Pancreas (tissue), 10 donors: ENCODE results near the gene HOMER1. TPM values are rescaled to one million over a fixed set of nuclear protein-coding genes. Genes with fewer than 3 reads are reported as not detected.

Source experiments
- ATAC-seq, 4 donors: fragments of 200-7000 bp; cut with Tn5 transposase; one replicate each; pipeline versions ENCODE4 v1.8.0 to v1.9.1; 2020; ENCODE audit warnings: mild to moderate bottlenecking in 4 of 4, moderate library complexity in 4 of 4
- DNase-seq, 6 donors: peaks; one replicate each; pipeline ENCODE4 v3.0.0-alpha.2; 2020
- FAIRE-seq: peaks from 2 replicates; lab custom pipeline; 2012; peaks lifted over from hg19 to GRCh38; lab: Jason Lieb, UNC
- H3K27ac ChIP-seq, 4 donors: fragments of 200-600 bp; sonication (generic); 1 replicate in 3 of 4; 2 replicates in 1 of 4; pipeline versions ENCODE4 v1.5.0 to v1.8.0; 2020
- H3K27me3 ChIP-seq, 4 donors: fragments of 200-600 bp; one replicate each; pipeline ENCODE4 v1.8.0; 2021
- H3K36me3 ChIP-seq, 3 donors: fragments of 200-600 bp; sonication (generic) in 1 of 3; one replicate each; pipeline versions ENCODE4 v1.5.0 to v1.8.0; 2020 to 2021
- H3K4me1 ChIP-seq, 3 donors: fragments of 200-600 bp; one replicate each; pipeline ENCODE4 v1.8.0; 2021
- H3K4me3 ChIP-seq, 4 donors: fragments of 200-600 bp; sonication (generic) in 2 of 4; one replicate each; pipeline versions ENCODE4 v1.5.0 to v1.8.0; 2020 to 2021
- H3K9me3 ChIP-seq, 4 donors: fragments of 200-600 bp; one replicate each; pipeline ENCODE4 v1.8.0; 2021
- WGBS, 2 donors: extraction: QIAGEN DNeasy Blood & Tissue Kit; methylation state at CpG; one replicate each; pipeline ENCODE4 v1.1.7; 2013; 5-methylcytosine and 5-hydroxymethylcytosine counted together
- intact Hi-C, 3 donors: fragments of 100-400 bp; cut with DNase I; formaldehyde crosslinking; loops; one replicate each; pipeline versions ENCODE4 v1.11.1 to v1.14.2; 2022
- polyA plus RNA-seq, 2 donors: library from polyadenylated mRNA; stranded (reverse); fragments of 200-250 nt; gene quantifications; one replicate each; pipeline ENCODE4 v1.2.3, GENCODE V29; 2013
- total RNA-seq, 6 donors: library from RNA; stranded (reverse); fragmentation: NEBNext Ultra II Directional in 4 of 6; extraction: Animal tissue kit (Norgen Biotek cat#: 25700) in 4 of 6; gene quantifications; one replicate each; pipeline versions ENCODE4 v1.2.1 to v1.2.4, GENCODE V29; 2021 to 2023
- TF ChIP-seq, protein P1 (sequence below), 4 donors: fragments of 200-600 bp; sonication (generic) in 3 of 4; IDR thresholded peaks; one replicate each; pipeline versions ENCODE4 v1.5.0 to v1.8.0; 2021; ENCODE audit warnings: antibody characterized with exemption in 4 of 4
- donor health status: healthy with polysubstance abuse.
- donor health status: DM: no; HTN: no; CAD: no; lungs with moderate emphysema.
- donor health status: DM: no; HTN: no; CAD: no.
- donor health status: control.
- donor health status: control.
- donor health status: Bipolar disorder and iron deficiency.
- donor health status: DM: yes; HTN: yes; CAD: no.
- donor health status: DM: no; HTN: no; CAD: no.
- donor health status: DM: no; HTN: no; CAD: no.
- donor health status: DM: yes; HTN: yes; CAD: no.

Gene HOMER1
- total and polyA plus RNA-seq, 8 donors: 0.56 to 3.6 (median 1.3) TPM

DNA sequence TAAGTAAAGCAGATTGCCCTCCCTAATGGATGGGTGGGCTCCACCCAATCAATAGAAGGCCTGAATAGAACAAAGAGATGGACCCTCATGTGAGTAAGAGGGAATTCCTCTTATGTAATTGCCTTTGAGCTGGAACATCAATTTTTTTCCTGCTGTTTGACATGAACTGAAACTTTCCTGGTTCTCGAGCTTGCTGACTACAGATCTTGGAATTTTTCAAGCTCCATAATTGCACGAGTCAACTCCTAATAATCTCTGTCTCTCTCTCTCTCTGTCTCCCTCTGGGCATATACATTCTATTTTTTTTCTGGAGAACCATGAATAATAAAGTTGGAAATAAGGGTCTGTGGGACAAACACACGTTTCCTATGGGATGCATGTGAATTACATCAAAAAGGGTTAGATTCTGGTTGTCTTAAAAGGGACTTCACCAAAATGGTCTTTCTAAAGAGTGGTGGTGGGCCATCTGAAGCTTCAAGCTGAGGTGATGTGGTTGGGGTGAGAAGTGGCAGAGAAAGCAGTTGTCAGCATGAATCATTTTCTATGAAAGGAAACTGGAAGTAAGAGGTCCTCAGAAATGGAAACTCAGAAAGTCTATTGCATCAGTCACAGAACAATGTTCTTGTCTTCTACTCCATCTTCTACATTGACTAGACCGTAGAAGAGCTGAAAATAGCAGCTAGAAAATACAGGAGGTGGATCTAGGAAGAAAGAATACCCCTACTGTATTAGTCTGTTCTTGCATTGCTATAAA is 47.0 kb upstream of the HOMER1 start:
- Histone ChIP-seq H3K36me3 (no peaks in the 10 kb centered on the region), H3K4me1 (no peaks in the 10 kb centered on the region), H3K27ac (no peak overlapping the region), H3K9me3 (no peaks in the 10 kb centered on the region), H3K4me3 (no peak overlapping the region), H3K27me3 (no peaks in the 10 kb centered on the region)
- no peak for FAIRE-seq
- intact Hi-C loops: loop anchor here in 1 of 3 donors (5.0 kb wide), 1 partner anchor 296 kb away; no protein-coding TSS in a partner anchor
- WGBS, 2 donors: 77% methylated on average over 4 of the region's 4 CpGs
- no peak for DNase-seq
- no peak for ATAC-seq
- TF ChIP-seq, protein P1, sequence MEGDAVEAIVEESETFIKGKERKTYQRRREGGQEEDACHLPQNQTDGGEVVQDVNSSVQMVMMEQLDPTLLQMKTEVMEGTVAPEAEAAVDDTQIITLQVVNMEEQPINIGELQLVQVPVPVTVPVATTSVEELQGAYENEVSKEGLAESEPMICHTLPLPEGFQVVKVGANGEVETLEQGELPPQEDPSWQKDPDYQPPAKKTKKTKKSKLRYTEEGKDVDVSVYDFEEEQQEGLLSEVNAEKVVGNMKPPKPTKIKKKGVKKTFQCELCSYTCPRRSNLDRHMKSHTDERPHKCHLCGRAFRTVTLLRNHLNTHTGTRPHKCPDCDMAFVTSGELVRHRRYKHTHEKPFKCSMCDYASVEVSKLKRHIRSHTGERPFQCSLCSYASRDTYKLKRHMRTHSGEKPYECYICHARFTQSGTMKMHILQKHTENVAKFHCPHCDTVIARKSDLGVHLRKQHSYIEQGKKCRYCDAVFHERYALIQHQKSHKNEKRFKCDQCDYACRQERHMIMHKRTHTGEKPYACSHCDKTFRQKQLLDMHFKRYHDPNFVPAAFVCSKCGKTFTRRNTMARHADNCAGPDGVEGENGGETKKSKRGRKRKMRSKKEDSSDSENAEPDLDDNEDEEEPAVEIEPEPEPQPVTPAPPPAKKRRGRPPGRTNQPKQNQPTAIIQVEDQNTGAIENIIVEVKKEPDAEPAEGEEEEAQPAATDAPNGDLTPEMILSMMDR (IDR thresholded peaks at IDR 0.05): no peak

DNA sequence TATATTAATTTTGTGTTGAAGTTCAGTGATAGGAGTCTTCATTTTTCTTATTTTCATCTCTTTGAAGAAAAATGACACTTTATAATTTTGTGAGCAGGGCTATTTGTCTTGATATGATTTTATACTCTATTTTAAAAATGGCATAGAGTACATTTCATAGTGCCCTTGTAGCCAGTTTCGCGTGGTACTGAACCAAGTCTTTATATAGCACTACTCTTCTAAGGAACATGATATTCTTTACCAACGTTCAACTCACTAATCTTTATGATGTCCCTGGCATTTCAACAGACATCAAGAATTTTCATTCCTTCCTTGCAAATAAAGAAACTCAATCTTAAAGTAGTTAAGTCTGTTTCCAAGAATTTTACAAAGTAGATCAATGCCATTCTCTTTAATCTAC is 41.5 kb upstream of the HOMER1 start:
- intact Hi-C loops: no loop called here
- TF ChIP-seq, protein P1 (IDR thresholded peaks at IDR 0.05): no peak
- Histone ChIP-seq H3K36me3 (no peaks in the 10 kb centered on the region), H3K4me3 (no peak overlapping the region), H3K27me3 (no peaks in the 10 kb centered on the region), H3K9me3 (no peaks in the 10 kb centered on the region), H3K27ac (no peak overlapping the region), H3K4me1 (no peaks in the 10 kb centered on the region)
- DNase-seq (no peak), FAIRE-seq (no peak), ATAC-seq (no peak)
- WGBS, 2 donors: 54 to 65% methylated on average over 3 of the region's 3 CpGs

DNA sequence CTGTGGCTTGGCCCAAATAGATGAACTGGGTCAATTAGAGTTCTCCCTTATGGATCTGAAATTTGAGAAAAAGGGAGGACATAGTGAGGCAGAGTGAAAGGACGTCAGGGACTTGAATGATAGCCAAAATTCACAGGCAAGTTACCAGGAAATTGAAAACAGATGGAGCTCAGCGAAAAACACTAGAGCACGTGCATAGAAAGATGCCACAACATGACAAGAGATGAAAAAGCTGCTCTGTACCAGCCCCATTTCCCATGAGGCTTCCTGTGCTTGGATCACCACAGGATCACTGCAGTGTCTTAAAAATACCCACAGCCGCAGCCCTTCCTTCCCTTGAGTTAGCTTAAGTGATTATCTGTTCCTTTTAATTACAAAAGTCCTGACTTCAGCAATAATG is 39.0 kb upstream of the HOMER1 start:
- TF ChIP-seq, protein P1 (IDR thresholded peaks at IDR 0.05): no peak
- Histone ChIP-seq H3K4me1 (peaks cover 0 to 7% (median 0%) of the 10 kb centered on the region in 3 donors), H3K4me3 (no peak overlapping the region), H3K36me3 (no peaks in the 10 kb centered on the region), H3K27me3 (no peaks in the 10 kb centered on the region), H3K27ac (no peak overlapping the region), H3K9me3 (no peaks in the 10 kb centered on the region)
- DNase-seq (no peak), ATAC-seq (no peak), FAIRE-seq (no peak)
- intact Hi-C loops: no loop called here
- WGBS, 2 donors: 62 to 63% methylated on average over 4 of the region's 4 CpGs

DNA sequence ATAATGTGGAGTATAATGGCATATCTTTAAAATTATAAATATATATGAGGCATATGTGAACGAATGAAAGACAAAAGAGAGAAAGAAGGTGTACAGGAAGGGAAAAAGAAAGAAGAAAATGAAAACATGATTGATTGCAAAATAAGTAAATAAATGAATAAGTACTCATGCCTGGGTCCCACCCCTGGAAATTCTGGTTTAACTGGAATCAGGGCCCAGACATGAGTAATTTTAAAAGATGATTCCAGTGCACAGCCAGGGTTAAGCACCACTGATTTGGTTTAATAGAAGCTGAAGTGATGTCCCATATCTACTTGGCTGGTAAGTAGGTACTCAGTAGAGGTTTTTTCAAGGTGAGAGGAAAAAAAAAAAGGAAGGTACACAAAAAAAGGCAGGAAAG is 34.0 kb upstream of the HOMER1 start:
- H3K27ac ChIP-seq: no peak overlapping the region
- H3K36me3 ChIP-seq: no peaks in the 10 kb centered on the region
- peaks cover 0 to 11% (median 0%) of the 10 kb centered on the region in 3 donors for H3K4me1 ChIP-seq
- ATAC-seq: peak; percentile 46 to 76 (median 68)
- H3K4me3 ChIP-seq: no peak overlapping the region
- TF ChIP-seq, protein P1 (IDR thresholded peaks at IDR 0.05): no peak
- H3K27me3 ChIP-seq: no peaks in the 10 kb centered on the region
- intact Hi-C loops: no loop called here
- DNase-seq: peak in 1 of 6 donors; percentile 18
- FAIRE-seq: no peak
- no peaks in the 10 kb centered on the region for H3K9me3 ChIP-seq
- 51 to 65% methylated on average over 1 of the region's 1 CpG for WGBS, 2 donors

DNA sequence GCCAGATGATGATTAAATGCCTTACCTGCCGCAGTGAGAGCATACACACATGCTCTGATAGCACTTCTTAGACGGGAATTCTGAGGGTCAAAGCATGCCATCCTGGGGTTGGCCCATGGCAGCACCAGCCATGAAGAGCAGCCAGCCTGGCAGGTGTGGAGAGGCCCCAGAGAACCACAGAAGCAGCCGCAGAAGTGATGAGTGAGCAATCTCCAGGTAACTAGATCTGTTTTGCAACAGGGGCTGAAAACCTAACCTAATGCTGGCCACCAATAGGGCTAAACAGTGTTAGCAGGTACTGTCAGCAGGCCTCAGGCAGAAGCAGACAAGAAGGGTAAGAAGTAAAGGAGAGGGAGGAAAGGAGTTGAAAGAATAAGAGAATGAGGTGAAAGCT is 33.5 kb upstream of the HOMER1 start:
- DNase-seq: no peak
- Histone ChIP-seq H3K27me3 (no peaks in the 10 kb centered on the region), H3K4me1 (peaks cover 0 to 11% (median 0%) of the 10 kb centered on the region in 3 donors), H3K4me3 (no peak overlapping the region), H3K9me3 (no peaks in the 10 kb centered on the region), H3K36me3 (no peaks in the 10 kb centered on the region), H3K27ac (no peak overlapping the region)
- TF ChIP-seq, protein P1 (IDR thresholded peaks at IDR 0.05): no peak
- 72 to 77% methylated on average over 3 of the region's 3 CpGs for WGBS, 2 donors
- intact Hi-C loops: no loop called here
- peak in 3 of 4 donors; percentile 24 to 31 (median 27) for ATAC-seq
- no peak for FAIRE-seq
